ENCODE measurements around the gene COG1.

GRCh38 chr17:73234736-73235135 lies 41.9 kb downstream of the COG1 start:
- no peak for TF ChIP-seq POLR2AphosphoS5 (IDR thresholded peaks at IDR 0.05)
- TF ChIP-seq, protein P1, sequence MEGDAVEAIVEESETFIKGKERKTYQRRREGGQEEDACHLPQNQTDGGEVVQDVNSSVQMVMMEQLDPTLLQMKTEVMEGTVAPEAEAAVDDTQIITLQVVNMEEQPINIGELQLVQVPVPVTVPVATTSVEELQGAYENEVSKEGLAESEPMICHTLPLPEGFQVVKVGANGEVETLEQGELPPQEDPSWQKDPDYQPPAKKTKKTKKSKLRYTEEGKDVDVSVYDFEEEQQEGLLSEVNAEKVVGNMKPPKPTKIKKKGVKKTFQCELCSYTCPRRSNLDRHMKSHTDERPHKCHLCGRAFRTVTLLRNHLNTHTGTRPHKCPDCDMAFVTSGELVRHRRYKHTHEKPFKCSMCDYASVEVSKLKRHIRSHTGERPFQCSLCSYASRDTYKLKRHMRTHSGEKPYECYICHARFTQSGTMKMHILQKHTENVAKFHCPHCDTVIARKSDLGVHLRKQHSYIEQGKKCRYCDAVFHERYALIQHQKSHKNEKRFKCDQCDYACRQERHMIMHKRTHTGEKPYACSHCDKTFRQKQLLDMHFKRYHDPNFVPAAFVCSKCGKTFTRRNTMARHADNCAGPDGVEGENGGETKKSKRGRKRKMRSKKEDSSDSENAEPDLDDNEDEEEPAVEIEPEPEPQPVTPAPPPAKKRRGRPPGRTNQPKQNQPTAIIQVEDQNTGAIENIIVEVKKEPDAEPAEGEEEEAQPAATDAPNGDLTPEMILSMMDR (IDR thresholded peaks at IDR 0.05 in 8 of 11, conservative IDR thresholded peaks at IDR 0.05 in 3 of 11) = no peak
- no peak for TF ChIP-seq POLR2A (IDR thresholded peaks at IDR 0.05)
